ENCODE data around the gene FLT3LG.

DNA sequence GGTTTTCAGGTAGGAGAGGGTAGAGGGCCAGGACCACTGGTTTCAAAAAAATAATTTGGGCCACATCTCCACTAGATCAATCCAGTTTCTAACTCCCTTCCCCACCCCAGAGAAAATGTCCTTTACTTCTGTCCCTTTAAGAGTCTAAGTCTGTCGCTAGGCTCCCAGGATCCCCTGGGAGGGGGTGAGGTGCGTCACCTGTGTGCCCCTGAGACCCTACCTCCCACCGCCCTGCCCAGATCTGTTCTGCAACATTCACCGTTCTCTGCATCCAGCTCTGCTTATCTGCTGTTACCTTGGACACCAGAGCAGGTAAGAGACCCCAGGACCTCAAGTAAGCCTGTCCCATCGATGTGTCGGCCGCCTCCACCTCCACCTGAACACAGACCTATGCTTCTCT, 48.8 kb upstream of the FLT3LG start, which contains the start of gene GFY:
- TF ChIP-seq, protein P1, sequence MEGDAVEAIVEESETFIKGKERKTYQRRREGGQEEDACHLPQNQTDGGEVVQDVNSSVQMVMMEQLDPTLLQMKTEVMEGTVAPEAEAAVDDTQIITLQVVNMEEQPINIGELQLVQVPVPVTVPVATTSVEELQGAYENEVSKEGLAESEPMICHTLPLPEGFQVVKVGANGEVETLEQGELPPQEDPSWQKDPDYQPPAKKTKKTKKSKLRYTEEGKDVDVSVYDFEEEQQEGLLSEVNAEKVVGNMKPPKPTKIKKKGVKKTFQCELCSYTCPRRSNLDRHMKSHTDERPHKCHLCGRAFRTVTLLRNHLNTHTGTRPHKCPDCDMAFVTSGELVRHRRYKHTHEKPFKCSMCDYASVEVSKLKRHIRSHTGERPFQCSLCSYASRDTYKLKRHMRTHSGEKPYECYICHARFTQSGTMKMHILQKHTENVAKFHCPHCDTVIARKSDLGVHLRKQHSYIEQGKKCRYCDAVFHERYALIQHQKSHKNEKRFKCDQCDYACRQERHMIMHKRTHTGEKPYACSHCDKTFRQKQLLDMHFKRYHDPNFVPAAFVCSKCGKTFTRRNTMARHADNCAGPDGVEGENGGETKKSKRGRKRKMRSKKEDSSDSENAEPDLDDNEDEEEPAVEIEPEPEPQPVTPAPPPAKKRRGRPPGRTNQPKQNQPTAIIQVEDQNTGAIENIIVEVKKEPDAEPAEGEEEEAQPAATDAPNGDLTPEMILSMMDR (IDR thresholded peaks at IDR 0.05), result no peak
- TF ChIP-seq ZFX (IDR thresholded peaks at IDR 0.05; ENCODE audit: borderline replicate concordance), result no peak
